ENCODE measurements around the gene IDS.
"Not testable (repeated sequence)": the region's sequence is repeated elsewhere in the genome, so short reads cannot be mapped to it uniquely, and the experiment has no call there.

DNA sequence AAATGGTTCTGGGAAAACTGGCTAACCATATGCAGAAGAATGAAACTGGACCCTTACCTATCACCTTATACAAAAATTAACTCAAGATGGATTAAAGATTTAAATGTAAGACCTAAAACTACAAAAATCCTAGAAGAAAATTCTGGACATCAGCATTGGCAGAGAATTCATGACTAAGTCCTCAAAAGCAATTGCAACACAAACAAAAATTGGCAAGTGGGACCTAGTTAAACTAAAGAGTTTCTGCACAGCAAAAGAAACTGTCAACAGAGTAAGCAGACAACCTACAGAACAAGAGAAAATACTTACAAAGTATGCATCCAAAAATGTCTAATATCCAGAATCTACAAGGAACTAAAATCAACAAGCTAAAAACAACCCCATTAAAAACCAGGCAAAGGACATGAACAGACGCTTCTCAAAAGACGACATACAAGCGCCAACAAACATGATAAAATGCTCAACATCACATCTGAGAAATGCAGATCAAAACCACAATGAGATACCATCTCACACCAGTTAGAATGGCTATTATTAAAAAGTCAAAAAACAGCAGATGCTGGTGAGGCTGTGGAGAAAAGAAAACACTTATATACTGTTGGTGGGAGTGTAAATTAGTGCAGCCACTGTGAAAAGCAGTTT, 15.7 kb upstream of the IDS start:
- TF ChIP-seq POLR2AphosphoS5, POLR2A, TAF1, POU2F2 (IDR thresholded peaks at IDR 0.05; ENCODE audit: low read depth, low read length): not testable (repeated sequence)

All from GM12891 (cell line).